ENCODE measurements around the gene DNAH17. TPM values are rescaled to one million over a fixed set of nuclear protein-coding genes. Genes with fewer than 3 reads are reported as not detected.

DNAH17 gene
- total and polyA plus RNA-seq, 2 experiments from 2014 or later: 0.64 TPM; not detected in 1

GRCh38 chr17:78419970-78420815, 157.0 kb downstream of the DNAH17 start:
- Histone ChIP-seq H3K4me1 (ENCODE audit: insufficient read depth) (no peaks in the 10 kb centered on the region), H3K9me3 (ENCODE audit: low read depth) (no peaks in the 10 kb centered on the region), H3K27ac (no peak overlapping the region), H3K9ac (no peak overlapping the region), H3K27me3 (replicated peaks; ENCODE audit: insufficient read depth) (no peaks in the 10 kb centered on the region), H3K4me2 (ENCODE audit: unreplicated experiment) (no peak overlapping the region), H3K4me3 (no peak overlapping the region), H3K9me2 (ENCODE audit: insufficient read depth) (no peaks in the 10 kb centered on the region), H2AFZ (no peak overlapping the region), H3F3A (ENCODE audit: insufficient read depth) (0 out of 2 replicates have a peak, but pooled peaks cover 5% of the 10 kb centered on the region), H3K36me3 (ENCODE audit: low read depth) (0 out of 2 replicates have a peak, but pooled peaks cover 11% of the 10 kb centered on the region), H3K79me2 (ENCODE audit: insufficient read depth) (peaks cover 13% of the 10 kb centered on the region), H4K20me1 (ENCODE audit: insufficient read depth) (no peaks in the 10 kb centered on the region)
- TF ChIP-seq EZH2phosphoT487 (IDR thresholded peaks at IDR 0.05; ENCODE audit: insufficient read depth, low read depth) (no peak), EZH2 (IDR thresholded peaks at IDR 0.05; ENCODE audit: insufficient read depth, poor library complexity, severe bottlenecking) (no peak)
- DNase-seq: peak; percentile 39
- in situ Hi-C loops (cut with MboI): loop anchor here (5.0 to 10.0 kb wide), 2 partner anchors 63 to 135 kb away; no protein-coding TSS in a partner anchor
- WGBS, 2 experiments (ENCODE audit: low coverage in 1 of 2, low lambda C conversion rate in 2 of 2, missing lambda C conversion rate in 2 of 2): 54 to 57% methylated on average over 22 of the region's 22 CpGs

- Histone ChIP-seq H3F3A (ENCODE audit: insufficient read depth) (0 out of 2 replicates have a peak, but pooled peaks cover 5% of the 10 kb centered on the region), H2AFZ (no peak overlapping the region), H3K9me2 (ENCODE audit: insufficient read depth) (no peaks in the 10 kb centered on the region), H3K27ac (no peak overlapping the region), H3K9ac (no peak overlapping the region), H3K27me3 (replicated peaks; ENCODE audit: insufficient read depth) (no peaks in the 10 kb centered on the region), H3K36me3 (ENCODE audit: low read depth) (0 out of 2 replicates have a peak, but pooled peaks cover 11% of the 10 kb centered on the region), H3K9me3 (ENCODE audit: low read depth) (no peaks in the 10 kb centered on the region), H3K4me2 (ENCODE audit: unreplicated experiment) (no peak overlapping the region), H3K79me2 (ENCODE audit: insufficient read depth) (peaks cover 22% of the 10 kb centered on the region), H4K20me1 (ENCODE audit: insufficient read depth) (no peaks in the 10 kb centered on the region), H3K4me3 (no peak overlapping the region), H3K4me1 (ENCODE audit: insufficient read depth) (no peaks in the 10 kb centered on the region)
- in situ Hi-C loops (cut with MboI): no loop called here
- 63 to 67% methylated on average over 12 of the region's 12 CpGs for WGBS, 2 experiments (ENCODE audit: low coverage in 1 of 2, low lambda C conversion rate in 2 of 2, missing lambda C conversion rate in 2 of 2)
- DNase-seq: peak; percentile 29
- TF ChIP-seq EZH2phosphoT487 (IDR thresholded peaks at IDR 0.05; ENCODE audit: insufficient read depth, low read depth) (no peak), EZH2 (IDR thresholded peaks at IDR 0.05; ENCODE audit: insufficient read depth, poor library complexity, severe bottlenecking) (no peak)
These were observed 158.7 kb downstream of the DNAH17 start for GRCh38 chr17:78418326-78419026.

GRCh38 chr17:78417531-78417909, 159.7 kb downstream of the DNAH17 start:
- Histone ChIP-seq H3K79me2 (ENCODE audit: insufficient read depth) (peaks cover 27% of the 10 kb centered on the region), H3K9me2 (ENCODE audit: insufficient read depth) (no peaks in the 10 kb centered on the region), H3K9me3 (ENCODE audit: low read depth) (no peaks in the 10 kb centered on the region), H3K27ac (no peak overlapping the region), H3K9ac (no peak overlapping the region), H3K27me3 (replicated peaks; ENCODE audit: insufficient read depth) (no peaks in the 10 kb centered on the region), H3F3A (ENCODE audit: insufficient read depth) (0 out of 2 replicates have a peak, but pooled peaks cover 5% of the 10 kb centered on the region), H3K4me2 (ENCODE audit: unreplicated experiment) (no peak overlapping the region), H3K4me1 (ENCODE audit: insufficient read depth) (peaks cover 3% of the 10 kb centered on the region; the same call in 1 of the 2 replicates), H3K36me3 (ENCODE audit: low read depth) (0 out of 2 replicates have a peak, but pooled peaks cover 11% of the 10 kb centered on the region), H3K4me3 (no peak overlapping the region), H2AFZ (no peak overlapping the region), H4K20me1 (ENCODE audit: insufficient read depth) (no peaks in the 10 kb centered on the region)
- TF ChIP-seq EZH2phosphoT487 (IDR thresholded peaks at IDR 0.05; ENCODE audit: insufficient read depth, low read depth) (no peak), EZH2 (IDR thresholded peaks at IDR 0.05; ENCODE audit: insufficient read depth, poor library complexity, severe bottlenecking) (no peak)
- 91 to 97% methylated on average over 13 of the region's 13 CpGs for WGBS, 2 experiments (ENCODE audit: low coverage in 1 of 2, low lambda C conversion rate in 2 of 2, missing lambda C conversion rate in 2 of 2)
- no peak for DNase-seq
- in situ Hi-C loops (cut with MboI): no loop called here

DNA sequence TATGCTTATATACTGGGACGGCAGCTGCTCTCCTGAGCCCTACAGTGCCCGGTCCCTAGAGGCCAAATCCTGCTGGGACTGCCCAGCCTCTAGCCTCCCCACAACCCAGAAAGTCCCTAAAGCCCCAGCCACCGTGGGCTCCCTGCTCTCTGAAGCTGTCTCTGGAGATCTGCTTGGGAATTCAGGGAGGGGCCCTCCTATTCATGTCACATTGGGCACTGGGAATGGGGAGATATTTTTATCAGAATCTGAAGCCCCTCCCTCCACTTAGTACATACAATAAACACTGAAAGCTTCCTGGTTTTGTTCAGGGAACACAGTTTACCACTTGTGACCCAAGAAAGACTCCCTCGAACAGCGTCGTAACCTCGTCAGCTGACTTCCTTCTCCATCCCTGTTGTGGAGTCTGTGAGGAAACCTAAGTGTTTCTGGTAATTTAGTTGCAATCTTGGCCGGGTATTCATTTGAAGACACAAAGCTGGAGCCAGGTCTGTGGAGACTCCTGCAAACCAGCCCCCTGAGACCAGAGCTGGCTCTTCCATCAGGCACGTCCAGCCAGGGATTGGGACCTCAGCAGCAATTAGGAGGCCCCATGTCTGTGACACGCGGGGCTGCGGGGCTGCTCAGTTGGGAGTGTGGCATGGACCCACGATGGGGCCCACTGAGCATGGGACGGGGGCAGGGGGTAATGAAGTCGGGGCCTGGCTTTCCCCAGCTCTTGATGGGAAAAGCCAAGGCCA, 160.2 kb downstream of the DNAH17 start:
- Histone ChIP-seq H3K36me3 (ENCODE audit: low read depth) (0 out of 2 replicates have a peak, but pooled peaks cover 11% of the 10 kb centered on the region), H3K79me2 (ENCODE audit: insufficient read depth) (peaks cover 32% of the 10 kb centered on the region), H3K9me2 (ENCODE audit: insufficient read depth) (no peaks in the 10 kb centered on the region), H3K9ac (no peak overlapping the region), H2AFZ (no peak overlapping the region), H3K27me3 (replicated peaks; ENCODE audit: insufficient read depth) (no peaks in the 10 kb centered on the region), H3K9me3 (ENCODE audit: low read depth) (no peaks in the 10 kb centered on the region), H3F3A (ENCODE audit: insufficient read depth) (0 out of 2 replicates have a peak, but pooled peaks cover 5% of the 10 kb centered on the region), H4K20me1 (ENCODE audit: insufficient read depth) (no peaks in the 10 kb centered on the region), H3K4me1 (ENCODE audit: insufficient read depth) (peaks cover 3% of the 10 kb centered on the region; the same call in 1 of the 2 replicates), H3K27ac (no peak overlapping the region), H3K4me2 (ENCODE audit: unreplicated experiment) (no peak overlapping the region), H3K4me3 (no peak overlapping the region)
- DNase-seq: no peak
- WGBS, 2 experiments (ENCODE audit: low coverage in 1 of 2, low lambda C conversion rate in 2 of 2, missing lambda C conversion rate in 2 of 2): 82 to 85% methylated on average over 15 of the region's 15 CpGs
- in situ Hi-C loops (cut with MboI): no loop called here
- TF ChIP-seq EZH2phosphoT487 (IDR thresholded peaks at IDR 0.05; ENCODE audit: insufficient read depth, low read depth) (no peak), EZH2 (IDR thresholded peaks at IDR 0.05; ENCODE audit: insufficient read depth, poor library complexity, severe bottlenecking) (no peak)
